Measurements from ENCODE around the gene OXCT2. TPM values are rescaled to one million over a fixed set of nuclear protein-coding genes. Genes with fewer than 3 reads are reported as not detected.

OXCT2 gene
- total and polyA plus RNA-seq, 7 donors, result 0.03 to 0.48 (median 0.23) TPM; not detected in 2

DNA sequence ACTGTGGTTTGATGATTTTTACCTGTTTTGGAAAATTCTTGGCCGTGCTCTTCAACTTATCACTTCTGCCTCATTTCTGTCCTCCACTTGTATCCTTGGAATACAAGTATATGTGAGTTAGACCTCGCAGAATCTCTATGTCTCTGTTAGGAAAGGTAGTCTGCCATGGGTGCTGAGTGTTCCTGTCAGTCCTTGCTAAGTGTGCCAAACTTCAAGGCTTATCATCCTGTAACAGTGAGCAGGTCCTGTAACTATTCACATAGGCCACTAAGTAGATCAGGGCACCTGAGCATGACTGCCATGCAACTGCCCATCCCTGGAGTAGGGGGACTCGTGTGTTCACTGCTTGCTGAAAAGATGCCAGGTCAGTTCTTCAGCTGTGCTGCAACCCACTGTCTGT, 41.8 kb upstream of the OXCT2 start:
- H3K27ac ChIP-seq, result no peak overlapping the region
- 72 to 85% (median 79%) methylated on average over 3 of the region's 3 CpGs for WGBS, 3 donors
- no peaks in the 10 kb centered on the region for H3K36me3 ChIP-seq (ENCODE audit: insufficient read depth in 1 of 2, low read depth in 1 of 2)
- TF ChIP-seq, protein P1, sequence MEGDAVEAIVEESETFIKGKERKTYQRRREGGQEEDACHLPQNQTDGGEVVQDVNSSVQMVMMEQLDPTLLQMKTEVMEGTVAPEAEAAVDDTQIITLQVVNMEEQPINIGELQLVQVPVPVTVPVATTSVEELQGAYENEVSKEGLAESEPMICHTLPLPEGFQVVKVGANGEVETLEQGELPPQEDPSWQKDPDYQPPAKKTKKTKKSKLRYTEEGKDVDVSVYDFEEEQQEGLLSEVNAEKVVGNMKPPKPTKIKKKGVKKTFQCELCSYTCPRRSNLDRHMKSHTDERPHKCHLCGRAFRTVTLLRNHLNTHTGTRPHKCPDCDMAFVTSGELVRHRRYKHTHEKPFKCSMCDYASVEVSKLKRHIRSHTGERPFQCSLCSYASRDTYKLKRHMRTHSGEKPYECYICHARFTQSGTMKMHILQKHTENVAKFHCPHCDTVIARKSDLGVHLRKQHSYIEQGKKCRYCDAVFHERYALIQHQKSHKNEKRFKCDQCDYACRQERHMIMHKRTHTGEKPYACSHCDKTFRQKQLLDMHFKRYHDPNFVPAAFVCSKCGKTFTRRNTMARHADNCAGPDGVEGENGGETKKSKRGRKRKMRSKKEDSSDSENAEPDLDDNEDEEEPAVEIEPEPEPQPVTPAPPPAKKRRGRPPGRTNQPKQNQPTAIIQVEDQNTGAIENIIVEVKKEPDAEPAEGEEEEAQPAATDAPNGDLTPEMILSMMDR (IDR thresholded peaks at IDR 0.05), result no peak
- no peak for ATAC-seq
- intact Hi-C loops (cut with DNase I), result no loop called here
- no peaks in the 10 kb centered on the region for H3K27me3 ChIP-seq (ENCODE audit: insufficient read depth in 3 of 3, low read length in 2 of 3)
- H3K4me3 ChIP-seq, result no peak overlapping the region
- H3K4me1 ChIP-seq, result no peaks in the 10 kb centered on the region
- no peaks in the 10 kb centered on the region for H3K9me3 ChIP-seq
- DNase-seq, result no peak

DNA sequence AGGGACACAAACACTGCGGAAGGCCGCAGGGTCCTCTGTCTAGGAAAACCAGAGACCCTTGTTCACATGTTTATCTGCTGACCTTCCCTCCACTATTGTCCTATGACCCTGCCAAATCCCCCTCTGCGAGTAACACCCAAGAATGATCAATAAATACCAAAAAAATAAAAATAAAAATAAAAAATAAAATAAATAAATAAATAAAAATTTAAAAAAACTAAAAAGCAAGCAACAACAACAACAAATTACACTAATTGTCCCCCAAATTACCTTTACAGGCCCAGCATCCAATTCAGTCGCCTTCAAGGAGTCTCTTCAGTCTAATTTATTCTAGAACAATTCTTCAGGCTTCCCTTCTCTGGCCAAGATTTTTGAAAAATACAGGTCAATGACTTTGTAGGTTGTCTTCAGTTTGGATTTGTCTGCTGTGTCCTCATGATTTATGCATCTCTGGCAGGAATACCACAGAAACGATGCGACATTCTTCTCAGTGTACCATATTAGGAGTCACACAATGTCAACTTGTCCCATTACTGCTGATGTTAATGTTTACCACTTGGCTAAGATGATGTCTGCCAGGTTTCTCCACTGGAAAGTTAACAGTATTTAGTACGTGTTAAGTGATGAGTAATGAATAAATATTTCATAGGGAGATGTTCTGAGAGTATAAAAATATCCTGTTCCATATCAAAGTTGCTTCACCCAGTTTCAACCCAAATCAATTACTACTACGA, 37.8 kb upstream of the OXCT2 start:
- TF ChIP-seq, protein P1 (IDR thresholded peaks at IDR 0.05), result no peak
- intact Hi-C loops (cut with DNase I), result no loop called here
- no peak overlapping the region for H3K27ac ChIP-seq
- H3K4me3 ChIP-seq, result no peak overlapping the region
- H3K4me1 ChIP-seq, result no peaks in the 10 kb centered on the region
- no peaks in the 10 kb centered on the region for H3K36me3 ChIP-seq (ENCODE audit: insufficient read depth in 1 of 2, low read depth in 1 of 2)
- ATAC-seq, result no peak
- no peaks in the 10 kb centered on the region for H3K9me3 ChIP-seq
- no peaks in the 10 kb centered on the region for H3K27me3 ChIP-seq (ENCODE audit: insufficient read depth in 3 of 3, low read length in 2 of 3)
- DNase-seq, result no peak
- 72 to 79% (median 72%) methylated on average over 6 of the region's 8 CpGs for WGBS, 3 donors

DNA sequence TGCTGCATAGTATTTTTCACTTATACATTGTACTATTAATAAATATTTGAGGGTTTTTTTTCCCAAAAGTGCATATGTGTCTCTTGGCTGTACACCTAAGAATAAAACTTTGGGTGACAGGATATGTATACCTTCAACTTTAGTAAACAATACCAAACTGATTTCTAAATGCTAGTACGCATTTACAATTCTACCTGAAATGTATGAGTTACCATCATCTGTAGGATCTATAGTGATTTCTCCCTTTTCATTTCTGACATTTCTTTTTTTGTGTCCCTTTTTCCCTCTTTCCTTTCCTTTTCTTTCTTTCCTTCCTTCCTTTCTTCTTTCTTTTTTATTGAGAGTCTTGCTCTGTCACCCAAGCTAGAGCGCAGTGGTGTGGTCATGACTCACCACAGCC, 34.2 kb upstream of the OXCT2 start:
- Histone ChIP-seq H3K4me3 (no peak overlapping the region), H3K36me3 (ENCODE audit: insufficient read depth in 1 of 2, low read depth in 1 of 2) (no peaks in the 10 kb centered on the region), H3K4me1 (peaks cover 2% of the 10 kb centered on the region), H3K27ac (no peak overlapping the region), H3K9me3 (no peaks in the 10 kb centered on the region), H3K27me3 (ENCODE audit: insufficient read depth in 3 of 3, low read length in 2 of 3) (no peaks in the 10 kb centered on the region)
- TF ChIP-seq, protein P1 (IDR thresholded peaks at IDR 0.05), result no peak
- ATAC-seq (no peak), DNase-seq (no peak)
- WGBS, 3 donors, result 97 to 99% (median 98%) methylated on average over 2 of the region's 2 CpGs
- intact Hi-C loops (cut with DNase I), result no loop called here

DNA sequence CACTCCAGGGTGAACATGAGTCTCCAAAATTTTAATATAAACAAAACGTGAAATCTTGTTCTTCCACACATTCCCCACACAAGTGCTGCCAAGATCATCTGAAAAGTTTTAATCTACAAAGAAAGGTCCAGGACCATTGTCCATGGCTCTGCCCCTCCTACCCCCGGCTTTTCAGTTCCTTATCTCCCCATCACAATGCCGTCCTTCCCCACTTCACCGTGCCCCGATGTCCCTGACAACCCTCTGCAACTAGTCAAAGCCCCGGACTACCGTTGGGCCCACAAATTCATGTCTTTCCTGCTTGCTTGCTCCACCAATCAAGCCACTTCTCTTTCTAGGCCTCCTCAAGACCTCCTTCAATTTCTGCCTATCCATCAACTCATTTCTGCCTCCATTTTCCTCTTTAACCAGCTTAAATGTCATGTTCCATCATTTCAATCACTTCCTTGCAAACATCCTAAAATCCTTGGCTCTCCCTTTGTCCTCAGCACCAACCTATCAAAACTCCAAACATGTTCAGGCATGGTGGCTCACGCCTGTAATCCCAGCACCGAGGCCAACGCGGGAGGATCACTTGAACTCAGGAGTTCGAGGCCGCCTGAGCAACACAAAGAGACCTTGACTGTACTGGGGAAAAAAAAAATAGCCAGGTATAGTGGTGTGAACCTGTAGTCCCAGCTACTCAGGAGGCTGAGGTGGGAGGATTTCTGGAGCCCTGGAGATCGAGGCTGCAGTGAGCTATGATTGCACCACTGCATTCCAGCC, 31.5 kb upstream of the OXCT2 start:
- no peak overlapping the region for H3K4me3 ChIP-seq
- no peaks in the 10 kb centered on the region for H3K27me3 ChIP-seq (ENCODE audit: insufficient read depth in 3 of 3, low read length in 2 of 3)
- TF ChIP-seq, protein P1 (IDR thresholded peaks at IDR 0.05), result no peak
- ATAC-seq, result no peak
- DNase-seq, result no peak
- WGBS, 3 donors, result 83 to 88% (median 86%) methylated on average over 14 of the region's 14 CpGs
- H3K4me1 ChIP-seq, result peaks cover 5% of the 10 kb centered on the region
- no peaks in the 10 kb centered on the region for H3K36me3 ChIP-seq (ENCODE audit: insufficient read depth in 1 of 2, low read depth in 1 of 2)
- H3K27ac ChIP-seq, result no peak overlapping the region
- intact Hi-C loops (cut with DNase I), result no loop called here
- no peaks in the 10 kb centered on the region for H3K9me3 ChIP-seq
